HG03175 (cell line): Measurements from ENCODE around the gene CFAP410.

ENCODE experiments used
- ATAC-seq: cut with Tn5 transposase; IDR thresholded peaks from one replicate; pipeline ENCODE4 v1.9.1; 2021; ENCODE audit warnings: mild to moderate bottlenecking, moderate library complexity; ENCODE audit not compliant: unreplicated experiment

The CFAP410 gene

DNA sequence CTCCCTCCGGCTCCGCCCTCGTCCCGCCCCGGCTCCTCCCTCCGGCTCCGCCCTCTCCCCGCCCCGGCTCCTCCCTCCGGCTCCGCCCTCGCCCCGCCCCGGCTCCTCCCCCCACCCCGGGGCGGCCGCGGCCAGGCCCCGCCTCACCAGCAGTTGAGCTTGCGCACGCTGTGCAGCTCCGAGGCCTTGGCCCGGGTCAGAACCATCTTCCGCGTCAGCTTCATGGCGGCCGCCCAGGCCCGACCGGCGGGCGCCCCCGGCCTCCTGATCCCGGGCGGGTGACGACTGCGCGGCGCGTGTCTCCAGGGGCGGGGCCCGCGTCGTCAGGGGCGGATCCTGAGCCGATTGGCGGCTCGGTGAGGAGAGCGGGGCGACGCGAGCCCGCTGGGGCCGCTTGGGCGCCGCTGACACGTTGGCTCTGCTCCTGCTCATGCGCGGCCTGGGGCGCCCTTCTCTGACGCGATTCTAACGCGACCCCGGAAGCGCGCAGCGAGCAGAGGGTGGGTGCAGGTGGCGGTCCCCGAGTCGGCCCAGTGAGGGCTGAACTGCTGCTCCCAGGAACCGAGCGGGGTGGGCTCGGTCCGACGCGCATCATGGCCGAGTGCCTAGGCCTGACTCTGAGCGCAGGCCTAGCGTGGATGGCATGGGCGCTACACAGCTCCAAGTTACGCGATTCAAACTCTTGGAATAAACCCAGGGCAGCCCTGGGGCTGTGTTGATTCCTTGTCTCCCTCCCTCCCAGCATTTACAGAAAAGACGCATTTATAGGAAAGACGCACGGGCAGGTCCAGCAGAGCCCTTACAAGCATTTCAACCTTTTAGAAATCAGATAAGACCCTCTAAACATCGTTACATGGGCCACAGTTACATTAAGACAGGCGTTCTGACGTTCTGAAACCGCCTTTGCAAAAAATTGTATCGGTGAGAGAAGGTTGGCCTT is at the start of gene CFAP410:
Gene CFAP410, minus strand, starts transcription at position 420 of the 940 bp plus-strand sequence. Its CDS starts 196 bp downstream, at position 224.
- peak; percentile 89 for ATAC-seq

DNA sequence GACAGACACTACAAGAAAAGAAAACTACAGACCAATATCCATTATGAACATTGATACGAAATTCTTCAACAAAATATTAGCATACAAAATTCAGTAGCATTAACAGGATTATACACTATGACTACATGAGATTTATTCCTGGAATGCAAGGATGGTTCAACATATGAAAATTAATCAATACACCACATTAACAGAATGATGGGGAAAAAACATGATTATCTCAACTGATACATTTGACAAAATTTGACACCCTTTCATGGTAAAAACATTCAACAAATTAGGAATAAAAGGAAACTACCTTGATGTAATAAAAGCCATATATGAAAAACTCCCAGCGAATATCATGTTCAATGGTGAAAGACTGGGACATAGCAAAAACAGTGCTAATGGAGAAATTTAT is 45.8 kb upstream of the CFAP410 start:
- ATAC-seq, result no peak

- ATAC-seq, result no peak
These were observed 44.0 kb upstream of the CFAP410 start for GRCh38 chr21:44383216-44383615.

- ATAC-seq, result no peak
These were observed 43.3 kb upstream of the CFAP410 start for GRCh38 chr21:44382536-44382935.

GRCh38 chr21:44381874-44382273 is 42.7 kb upstream of the CFAP410 start:
- no peak for ATAC-seq

DNA sequence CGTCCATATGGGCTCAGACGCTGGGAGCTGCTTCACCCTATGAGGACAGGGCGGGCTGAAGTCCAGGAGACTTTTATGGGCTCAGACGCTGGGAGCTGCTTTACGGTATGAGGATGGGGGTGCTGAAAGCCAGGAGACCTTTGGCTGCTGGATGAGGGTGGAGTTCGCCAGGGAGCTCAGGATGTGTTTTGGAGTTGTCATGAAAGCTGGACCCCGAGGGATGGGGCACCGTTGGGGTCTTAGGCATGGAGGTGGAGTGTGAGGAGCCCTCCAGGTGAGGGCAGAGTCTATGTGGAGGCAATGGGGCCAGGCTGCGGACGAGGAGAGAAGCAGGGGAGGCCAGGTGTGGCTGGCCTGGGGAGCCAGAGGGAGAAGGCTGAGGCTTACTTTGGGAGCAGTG is 41.7 kb upstream of the CFAP410 start:
- no peak for ATAC-seq

DNA sequence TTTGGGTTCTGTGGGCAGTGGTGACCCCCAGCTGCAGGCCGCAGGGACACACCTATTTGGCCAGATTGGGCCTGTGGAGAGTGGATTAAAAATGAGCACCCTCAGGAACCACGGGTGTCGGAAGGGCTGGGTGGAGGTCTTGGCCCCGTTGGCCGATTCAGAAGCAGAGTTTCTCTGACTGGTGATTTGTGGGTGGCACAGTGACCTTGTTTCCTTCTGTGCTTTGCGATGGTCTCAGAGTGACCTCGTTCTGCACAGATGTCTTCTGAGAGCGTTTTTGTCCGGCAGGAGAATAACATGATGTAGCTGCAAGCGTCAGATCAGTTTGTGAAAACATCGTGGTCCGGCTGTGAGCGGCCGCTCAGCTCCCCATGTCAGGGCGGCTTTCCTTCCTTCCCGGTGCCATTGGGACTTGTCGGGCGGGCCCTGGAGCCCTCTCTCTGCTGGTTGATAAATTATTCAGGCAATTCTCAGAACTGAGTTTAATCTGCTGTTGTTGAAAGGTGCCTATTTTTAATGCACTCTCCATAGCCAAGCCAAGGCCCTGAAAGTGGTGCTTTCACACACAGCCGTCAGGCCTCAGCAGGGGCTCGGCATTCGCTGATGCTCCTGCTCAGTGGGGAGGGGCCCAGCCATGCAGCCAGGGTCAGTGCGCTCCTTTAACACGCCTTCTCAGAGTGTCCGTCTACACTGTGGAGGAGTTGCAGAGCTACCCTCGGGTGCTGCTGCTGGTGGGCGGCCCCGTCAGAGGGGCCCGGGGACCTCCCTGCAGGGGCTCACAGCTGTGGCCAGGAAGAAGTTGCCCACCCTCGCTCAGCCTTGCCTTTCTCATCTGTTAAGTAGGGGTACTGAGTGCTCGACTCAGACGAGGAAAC is 41.0 kb upstream of the CFAP410 start:
- no peak for ATAC-seq

DNA sequence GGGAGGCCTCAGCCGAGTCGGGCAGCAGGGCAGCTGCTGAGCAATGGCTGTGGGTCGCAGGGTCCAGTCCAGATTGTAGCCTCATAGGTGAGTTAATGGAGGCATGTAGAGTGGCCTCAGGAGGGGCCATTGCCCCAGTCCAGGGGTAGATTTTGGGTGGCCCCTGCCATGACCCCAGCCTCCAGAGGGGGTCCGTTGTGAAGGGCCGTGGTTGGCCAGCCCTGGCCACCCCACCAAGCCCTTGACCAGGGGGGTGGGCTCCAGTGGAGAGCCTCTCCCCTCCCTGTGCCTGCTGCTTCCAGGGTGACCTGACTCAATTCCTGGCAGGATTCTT is 40.3 kb upstream of the CFAP410 start:
- no peak for ATAC-seq

DNA sequence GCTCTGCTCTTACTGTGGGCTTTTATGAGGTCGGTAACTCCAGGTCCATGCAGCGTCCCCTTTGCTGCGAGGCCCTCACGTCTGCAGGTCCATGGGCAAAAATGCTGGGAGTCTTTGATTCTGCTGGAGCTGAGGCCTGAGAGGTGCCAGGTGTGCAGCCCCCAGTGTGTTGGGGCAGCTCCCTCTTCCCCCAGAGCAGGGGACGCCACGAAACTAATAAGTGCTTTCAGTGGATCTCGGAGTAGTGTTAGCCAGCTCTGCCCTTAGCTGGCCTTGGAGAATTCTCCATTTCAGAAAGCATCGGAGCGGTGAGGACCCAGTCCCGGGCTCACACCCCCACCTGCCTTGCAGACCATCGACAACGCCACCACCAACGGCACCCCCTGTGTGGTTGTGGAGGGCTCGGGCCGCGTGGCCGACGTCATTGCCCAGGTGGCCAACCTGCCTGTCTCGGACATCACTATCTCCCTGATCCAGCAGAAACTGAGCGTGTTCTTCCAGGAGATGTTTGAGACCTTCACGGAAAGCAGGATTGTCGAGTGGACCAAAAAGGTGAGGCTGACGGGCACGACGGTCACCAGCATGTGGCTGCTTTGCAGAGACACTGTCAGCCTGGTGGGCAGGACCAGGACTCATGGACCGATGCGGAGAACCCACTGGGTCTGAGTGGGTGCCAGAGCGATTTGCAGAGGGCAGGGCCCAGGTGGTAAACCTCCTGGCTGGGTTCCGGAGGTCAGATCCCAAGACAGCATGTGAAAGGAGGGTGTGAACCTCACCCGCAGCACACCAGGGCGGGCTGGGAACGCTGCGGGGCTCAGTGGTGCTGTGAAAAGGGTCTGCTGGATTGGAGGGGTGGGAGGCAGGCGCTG is 39.7 kb upstream of the CFAP410 start:
- no peak for ATAC-seq

DNA sequence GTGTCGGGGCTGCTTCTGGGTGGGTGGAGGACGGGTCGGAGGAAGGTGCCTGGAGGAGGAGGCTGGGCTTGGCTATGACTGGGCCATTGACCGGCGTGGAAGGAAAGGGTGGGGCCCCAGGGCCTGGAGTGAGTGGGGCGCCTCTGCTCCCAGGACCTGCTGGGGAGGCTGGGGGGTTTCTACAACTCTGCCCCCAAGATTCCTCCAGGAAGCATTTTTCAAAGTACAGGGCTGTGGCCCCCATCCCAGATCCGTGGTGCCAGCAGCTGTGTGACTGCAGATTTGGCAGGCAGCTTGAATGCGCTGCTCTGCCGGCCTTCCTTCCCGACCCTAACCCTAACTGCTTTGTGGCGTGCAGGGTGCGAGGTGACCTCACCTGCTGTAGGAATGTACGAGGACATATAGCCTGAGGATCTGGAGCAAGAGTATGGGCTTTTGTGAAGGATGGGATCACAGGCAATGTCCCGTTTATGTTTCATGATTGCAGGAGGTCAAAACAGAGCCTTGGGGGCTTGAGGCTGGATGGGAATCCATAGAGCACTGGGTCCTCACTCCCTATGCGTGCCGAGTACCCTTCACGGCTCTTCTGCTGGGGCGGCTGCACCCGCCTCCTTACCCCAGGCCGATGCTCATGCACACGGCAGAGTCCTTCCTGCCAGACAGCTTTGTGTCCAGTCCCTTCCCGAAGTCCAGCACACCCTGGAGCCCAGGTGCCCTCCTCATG is 38.9 kb upstream of the CFAP410 start:
- ATAC-seq, result no peak

- no peak for ATAC-seq
These were observed 38.2 kb upstream of the CFAP410 start for GRCh38 chr21:44377201-44377921.

GRCh38 chr21:44376606-44377005 is 37.4 kb upstream of the CFAP410 start:
- no peak for ATAC-seq

GRCh38 chr21:44375761-44376241 is 36.6 kb upstream of the CFAP410 start:
- no peak for ATAC-seq

DNA sequence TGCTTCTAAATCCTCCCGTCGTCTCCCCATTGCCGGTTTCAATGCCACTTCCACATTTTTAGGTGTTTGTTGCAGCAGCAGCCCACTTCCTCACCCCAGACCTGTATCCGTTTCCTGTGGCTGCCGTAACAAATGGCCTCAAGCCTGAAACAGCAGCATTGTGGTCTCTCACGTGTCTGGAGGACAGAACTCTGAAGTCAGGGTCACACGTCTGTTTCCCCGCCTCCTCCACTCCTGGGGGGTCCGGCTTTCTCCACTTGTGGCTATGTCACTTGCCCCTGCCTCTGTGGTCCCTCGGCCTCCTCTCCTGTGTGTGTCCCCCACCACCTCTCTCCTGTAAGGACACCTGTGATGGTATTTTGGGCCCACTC is 36.1 kb upstream of the CFAP410 start:
- ATAC-seq, result no peak

DNA sequence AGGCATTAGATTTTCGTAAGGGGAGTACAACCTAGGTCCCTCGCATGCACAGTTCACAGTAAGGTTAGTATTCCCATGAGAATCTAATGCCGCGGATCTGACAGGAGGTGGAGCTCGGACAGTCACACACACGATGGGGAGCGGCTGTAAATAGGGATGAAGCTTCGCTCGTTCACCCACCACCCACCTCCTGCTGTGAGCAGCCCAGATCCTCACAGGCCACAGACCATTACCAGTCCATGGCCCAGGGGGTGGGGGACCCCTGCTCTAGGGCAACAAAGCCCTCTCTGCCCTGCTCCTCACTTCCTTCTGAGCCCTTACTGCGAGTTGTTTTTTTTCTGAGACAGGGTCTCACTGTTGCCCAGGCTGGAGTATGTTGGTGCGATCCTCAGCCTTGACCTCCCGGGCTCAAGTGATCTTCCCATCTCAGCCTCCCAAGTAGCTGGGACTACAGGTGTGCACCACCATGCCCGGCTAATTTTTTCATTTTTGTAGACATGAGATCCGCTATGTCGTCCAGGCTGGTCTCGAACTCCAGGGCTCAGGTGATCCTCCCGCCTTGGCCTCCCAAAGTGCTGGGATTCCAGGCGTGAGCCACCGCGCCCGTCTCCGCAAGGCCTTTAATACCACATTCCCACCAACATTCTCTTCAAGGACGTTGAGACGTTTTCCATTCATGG is 35.6 kb upstream of the CFAP410 start:
- no peak for ATAC-seq

- no peak for ATAC-seq
These were observed 33.4 kb upstream of the CFAP410 start for GRCh38 chr21:44372616-44373015.

DNA sequence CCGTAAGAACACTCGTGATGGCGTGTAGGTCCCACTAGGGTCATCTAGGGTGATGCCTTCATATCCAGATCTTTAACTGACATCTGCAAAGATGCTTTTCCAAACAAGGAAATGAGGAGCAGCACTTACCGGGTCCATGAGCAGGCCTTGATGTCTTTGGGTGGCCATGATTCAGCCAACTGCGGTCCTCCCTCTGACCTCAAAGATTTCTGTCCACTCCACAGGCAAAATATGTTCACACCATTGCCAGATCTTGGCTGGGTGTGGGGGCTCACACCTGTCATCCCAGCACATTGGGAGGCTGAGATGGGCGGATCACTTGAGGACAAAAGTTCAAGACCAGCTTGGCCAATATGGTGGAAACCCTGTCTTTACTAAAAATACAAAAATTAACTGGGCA is 32.4 kb upstream of the CFAP410 start:
- ATAC-seq, result no peak

- no peak for ATAC-seq
These were observed 31.7 kb upstream of the CFAP410 start for GRCh38 chr21:44370786-44371410.
